AG04449 (cell line): Measurements from ENCODE around the gene DGKE.

ENCODE experiments used
- CTCF ChIA-PET: fragments of 350-600 bp; formaldehyde crosslinking; extraction: SDS; loops from one replicate; lab custom pipeline; 2021; ENCODE audit warnings: antibody characterized with exemption; lab: Yijun Ruan, JAX
- POLR2A ChIA-PET: fragments of 400-600, 350-600 bp; formaldehyde crosslinking; extraction: SDS; loops from one replicate; lab custom pipeline; 2020; ENCODE audit warnings: antibody characterized with exemption, inconsistent platforms; lab: Yijun Ruan, JAX
- DNase-seq: peaks from one replicate; pipeline ENCODE4 v3.0.0-alpha.2; 2010; ENCODE audit warnings: low read depth, low spot score
- H3K4me3 ChIP-seq: 2 replicates; pipeline ENCODE4 v1.5.1; 2011; ENCODE audit warnings: low read depth, mild to moderate bottlenecking, control low read depth, low read length
- CTCF ChIP-seq: IDR thresholded peaks from one replicate; pipeline ENCODE4 v1.5.1; 2011; ENCODE audit warnings: mild to moderate bottlenecking, moderate library complexity, low read length, control low read depth, inconsistent platforms; ENCODE audit not compliant: insufficient read depth; ENCODE audit errors: missing control alignments

Gene DGKE

GRCh38 chr17:56823848-56824247, 10.1 kb upstream of the DGKE start:
- CTCF ChIA-PET, result interaction anchor here (1.0 to 13.2 kb wide), 5 partner anchors 8 to 138 kb away, joined by 3 to 258 read pairs (median 4); no protein-coding TSS in a partner anchor
- H3K4me3 ChIP-seq, result no peak overlapping the region

GRCh38 chr17:56824503-56824902, 9.4 kb upstream of the DGKE start:
- H3K4me3 ChIP-seq, result no peak overlapping the region
- no peak for DNase-seq
- no peak for TF ChIP-seq CTCF
- ChIA-PET CTCF (interaction anchor here (1.0 to 13.2 kb wide), 4 partner anchors 8 to 138 kb away, joined by 3 to 258 read pairs (median 4); no protein-coding TSS in a partner anchor), POLR2A (interaction anchor here (1.0 kb wide), 1 partner anchor 9 kb away, joined by 3 read pairs; the partner anchor contains the start of genes C17orf67 and DGKE)

More at GRCh38 chr17:56823848-56824247, 10.1 kb upstream of the DGKE start:
- TF ChIP-seq CTCF, result no peak
- no peak for DNase-seq
- POLR2A ChIA-PET, result interaction anchor here (1.0 kb wide), 1 partner anchor 10 kb away, joined by 3 read pairs; the partner anchor contains the start of genes C17orf67 and DGKE

- CTCF ChIA-PET, result interaction anchor here (4.7 to 13.2 kb wide), 2 partner anchors 10 to 116 kb away, joined by 47 to 258 read pairs; no protein-coding TSS in a partner anchor
- POLR2A ChIA-PET, result no interaction called here
- no peak overlapping the region for H3K4me3 ChIP-seq
- no peak for TF ChIP-seq CTCF
- DNase-seq, result no peak
Measured at GRCh38 chr17:56826611-56827414, 7.1 kb upstream of the DGKE start.

- no peak overlapping the region for H3K4me3 ChIP-seq
- no peak for DNase-seq
- CTCF ChIA-PET, result interaction anchor here (2.0 kb wide), 1 partner anchor 11 kb away, joined by 22 read pairs; no protein-coding TSS in a partner anchor
- no peak for TF ChIP-seq CTCF
- POLR2A ChIA-PET, result no interaction called here
Measured at GRCh38 chr17:56830726-56831368, 3.1 kb upstream of the DGKE start.

GRCh38 chr17:56831369-56832095, 2.4 kb upstream of the DGKE start:
- TF ChIP-seq CTCF, result no peak
- no peak for DNase-seq
- POLR2A ChIA-PET, result no interaction called here
- no peak overlapping the region for H3K4me3 ChIP-seq
- CTCF ChIA-PET, result interaction anchor here (1.5 to 2.0 kb wide), 3 partner anchors 12 to 109 kb away, joined by 3 to 22 read pairs (median 4); no protein-coding TSS in a partner anchor
